Activated CD4-positive, alpha-beta T cell treated with anti-CD3 and anti-CD28 coated beads for 24 hours (primary cell): Measurements from ENCODE around the gene MLN.
"Not testable (repeated sequence)": the region's sequence is repeated elsewhere in the genome, so short reads cannot be mapped to it uniquely, and the experiment has no call there.

Experiments used
- DNase-seq, 2 donors: peaks; one replicate each; pipeline ENCODE4 v3.0.0-alpha.2; 2020; ENCODE audit warnings: low read depth in 2 of 2

MLN gene

GRCh38 chr6:33834401-33835392 lies 30.9 kb upstream of the MLN start:
- DNase-seq: no peak

- DNase-seq: no peak
These were observed 29.8 kb upstream of the MLN start for GRCh38 chr6:33833599-33833998.

- not testable (repeated sequence) for DNase-seq
These were observed 29.0 kb upstream of the MLN start for GRCh38 chr6:33832831-33833230.

DNA sequence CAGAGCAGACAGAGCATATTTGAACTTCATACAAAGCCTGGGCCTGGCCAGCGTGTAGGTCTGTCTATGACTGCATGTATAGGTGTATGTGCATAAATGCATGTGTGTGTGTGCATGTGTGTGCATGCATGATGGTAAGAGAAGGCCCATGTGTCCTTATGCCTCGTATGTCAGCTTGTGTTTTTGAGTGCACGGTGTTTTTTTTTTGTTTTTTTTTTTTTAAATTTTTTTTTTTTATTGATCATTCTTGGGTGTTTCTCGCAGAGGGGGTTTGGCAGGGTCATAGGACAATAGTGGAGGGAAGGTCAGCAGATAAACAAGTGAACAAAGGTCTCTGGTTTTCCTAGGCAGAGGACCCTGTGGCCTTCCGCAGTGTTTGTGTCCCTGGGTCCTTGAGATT lies 27.9 kb upstream of the MLN start:
- not testable (repeated sequence) for DNase-seq

- no peak for DNase-seq
These were observed 26.9 kb upstream of the MLN start for GRCh38 chr6:33830635-33831240.

GRCh38 chr6:33828764-33829731 lies 25.2 kb upstream of the MLN start:
- no peak for DNase-seq

GRCh38 chr6:33828452-33828763 lies 24.6 kb upstream of the MLN start:
- DNase-seq: no peak

GRCh38 chr6:33827546-33828451 lies 24.0 kb upstream of the MLN start:
- no peak for DNase-seq

- no peak for DNase-seq
These were observed 22.7 kb upstream of the MLN start for GRCh38 chr6:33826537-33826936.

- DNase-seq: no peak
These were observed 20.8 kb upstream of the MLN start for GRCh38 chr6:33824461-33825154.

GRCh38 chr6:33823806-33824205 lies 20.0 kb upstream of the MLN start:
- no peak for DNase-seq

DNA sequence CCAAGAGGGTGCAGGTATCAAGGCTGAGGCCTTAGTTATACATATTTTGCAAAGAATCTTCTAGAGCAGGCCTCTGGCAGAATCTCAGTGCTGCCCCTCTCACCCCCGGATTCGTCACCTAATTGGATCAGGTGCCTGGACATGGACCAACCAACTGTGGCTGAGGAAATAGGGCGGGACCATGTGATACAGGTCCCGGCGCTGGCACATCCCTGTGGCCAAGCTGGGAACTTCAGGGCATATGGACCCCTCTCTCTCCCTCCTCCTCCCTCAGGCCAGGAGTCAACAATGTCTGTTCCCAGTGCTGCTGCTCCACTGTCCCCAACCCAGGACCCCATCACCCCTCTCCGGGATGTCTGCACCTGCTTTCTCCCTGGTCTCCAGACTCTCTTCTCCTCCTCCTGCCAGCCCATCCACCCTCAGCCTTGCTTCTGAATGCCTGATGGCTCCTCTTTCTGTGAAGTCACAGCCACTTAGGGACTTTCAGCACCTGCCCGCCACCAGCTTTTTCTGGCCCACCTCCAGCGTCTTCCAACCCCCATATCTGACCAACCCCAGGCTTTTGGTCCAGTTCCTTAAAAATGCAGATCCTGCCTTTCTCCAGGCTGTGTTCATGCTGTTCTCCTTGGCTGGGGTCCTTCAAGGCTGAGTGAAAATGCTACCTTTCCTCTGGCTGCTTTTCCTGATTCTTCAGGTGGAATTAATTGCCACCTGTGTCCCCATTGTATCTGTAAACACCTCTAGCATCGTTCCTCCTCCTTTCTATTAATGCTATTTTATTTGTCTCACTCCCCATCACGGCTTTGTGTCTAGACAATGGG lies 19.0 kb upstream of the MLN start:
- DNase-seq: no peak

DNA sequence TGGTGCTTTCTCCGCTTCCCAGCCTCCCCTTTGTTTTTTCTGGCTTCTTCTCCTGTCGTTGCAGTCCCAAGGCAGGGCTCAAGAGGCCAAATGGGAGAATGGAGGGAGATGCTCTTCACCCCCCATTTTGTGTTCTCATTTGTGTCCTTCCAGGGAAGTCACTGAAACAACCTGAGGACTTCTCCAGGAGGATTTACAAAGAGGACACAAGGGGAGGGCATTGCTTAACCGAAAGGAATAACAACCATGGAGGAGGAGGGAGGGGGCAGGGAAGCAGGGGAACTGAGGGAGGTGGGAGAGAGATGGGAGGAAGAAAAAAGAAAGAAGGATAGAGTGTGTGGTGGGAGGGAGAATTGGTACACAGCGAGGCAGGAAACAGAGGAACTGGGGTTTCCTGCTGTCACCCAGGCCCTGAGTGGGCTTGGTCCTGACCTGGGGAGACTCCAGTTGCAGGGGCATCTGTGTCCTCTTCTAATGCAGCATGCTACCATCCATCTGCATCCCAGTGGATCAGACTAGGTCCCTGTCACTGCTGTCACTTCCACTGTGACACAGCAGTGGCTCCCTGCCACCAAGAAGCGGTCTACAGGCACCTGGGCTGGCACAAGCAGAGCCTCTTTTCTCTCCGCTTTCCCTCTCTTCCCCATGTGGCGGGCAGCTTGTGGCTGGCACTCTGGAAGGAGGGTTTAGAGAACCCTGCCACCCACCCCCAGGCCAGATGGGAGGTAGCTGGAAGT lies 17.1 kb upstream of the MLN start:
- no peak for DNase-seq

DNA sequence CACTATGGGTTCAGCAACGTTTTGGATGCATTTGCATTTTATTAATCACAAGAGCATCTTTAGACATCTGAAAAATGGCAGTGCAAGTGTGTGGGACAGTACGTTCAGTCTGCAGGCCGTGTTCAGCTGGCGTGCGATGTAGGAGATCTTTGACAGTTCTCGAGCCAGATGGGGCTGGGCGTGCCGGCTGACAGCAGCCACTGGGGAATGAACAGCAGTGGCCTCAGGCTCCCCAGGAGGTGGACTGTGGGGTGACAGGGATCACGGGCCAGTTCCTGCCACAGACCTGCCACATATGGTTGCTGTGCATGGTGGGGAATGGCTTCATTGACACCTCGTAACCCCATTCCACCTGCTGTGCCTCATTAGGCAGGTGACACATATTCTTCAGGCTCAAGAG lies 16.4 kb upstream of the MLN start:
- DNase-seq: no peak

DNA sequence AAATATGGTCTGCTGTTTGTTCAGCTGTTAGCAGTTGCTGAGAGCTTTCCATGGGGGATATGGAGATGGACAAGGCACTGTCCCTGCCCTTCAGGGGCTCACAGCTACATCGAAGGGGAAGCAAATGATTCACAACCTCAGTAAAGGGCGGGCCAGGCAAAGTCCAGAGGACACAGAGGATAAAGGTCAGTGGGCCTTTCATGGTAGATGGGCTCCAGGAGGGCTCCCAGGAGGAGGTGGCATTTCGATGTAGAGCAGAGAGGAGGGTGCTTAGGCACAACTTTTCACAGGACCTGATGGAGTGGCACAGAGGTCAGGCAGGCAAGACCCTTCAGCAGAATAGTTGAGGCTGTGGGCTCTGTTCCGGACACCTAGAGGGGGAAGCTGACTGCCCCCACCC lies 15.2 kb upstream of the MLN start:
- DNase-seq: no peak

DNA sequence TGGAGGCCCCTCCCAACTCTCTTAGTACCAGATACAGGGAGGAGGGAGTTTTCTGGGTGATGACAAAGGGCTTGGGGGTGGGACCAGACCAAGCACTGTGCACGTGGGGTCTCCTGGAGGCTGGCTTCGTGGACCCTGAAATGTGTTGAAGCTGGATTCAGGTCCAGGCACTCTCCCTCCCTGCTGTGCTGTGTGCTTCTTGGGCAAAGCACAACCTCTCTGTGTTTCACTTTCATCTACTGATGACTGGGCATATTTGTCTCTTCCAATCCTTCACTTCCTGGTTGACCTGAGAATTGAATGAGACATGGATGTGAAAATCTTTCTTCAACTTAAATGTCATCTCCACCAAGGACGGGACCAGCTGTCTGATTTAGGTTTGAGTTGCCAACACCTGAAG lies 14.5 kb upstream of the MLN start:
- no peak for DNase-seq

GRCh38 chr6:33817489-33817888 lies 13.7 kb upstream of the MLN start:
- DNase-seq: no peak

- DNase-seq: no peak
These were observed 13.1 kb upstream of the MLN start for GRCh38 chr6:33816911-33817310.

- no peak for DNase-seq
These were observed 12.1 kb upstream of the MLN start for GRCh38 chr6:33815854-33816253.
